OCI-LY1 (cell line): ENCODE results near the gene SSMEM1.

Source experiments
- H2AFZ ChIP-seq: fragments of 200-600 bp; sonication (generic), shearing (Covaris generic); 2 replicates; pipeline ENCODE4 v1.6.0; 2014; ENCODE audit warnings: antibody characterized with exemption, mild to moderate bottlenecking, low read length
- H3F3A ChIP-seq: fragments of 200-600 bp; sonication (generic), shearing (Covaris generic); 2 replicates; pipeline ENCODE4 v1.6.0; 2014; ENCODE audit warnings: mild to moderate bottlenecking, antibody characterized with exemption, low read length, moderate library complexity; ENCODE audit not compliant: insufficient read depth
- H3K27ac ChIP-seq: fragments of 200-600 bp; sonication (generic); 2 replicates; pipeline ENCODE4 v1.5.1; 2014; ENCODE audit warnings: low read length, mixed run types, mild to moderate bottlenecking, low read depth; ENCODE audit not compliant: poor library complexity, severe bottlenecking
- H3K27me3 ChIP-seq: fragments of 200-600 bp; sonication (generic); 2 replicates; pipeline ENCODE4 v1.6.0; 2014; ENCODE audit warnings: antibody characterized with exemption, mild to moderate bottlenecking, low read length, moderate library complexity; ENCODE audit not compliant: insufficient read depth
- H3K36me3 ChIP-seq: fragments of 200-600 bp; sonication (generic); 2 replicates; pipeline ENCODE4 v1.6.1; 2014; ENCODE audit warnings: mild to moderate bottlenecking, antibody characterized with exemption, low read length, moderate library complexity, mixed read lengths; ENCODE audit not compliant: insufficient read depth
- H3K4me1 ChIP-seq: fragments of 200-600 bp; sonication (generic); 2 replicates; pipeline ENCODE4 v1.5.1; 2014; ENCODE audit warnings: mild to moderate bottlenecking, low read length, moderate library complexity; ENCODE audit not compliant: insufficient read depth, severe bottlenecking
- H3K4me2 ChIP-seq: fragments of 200-600 bp; sonication (generic), shearing (Covaris generic); 2 replicates; pipeline ENCODE4 v1.6.1; 2014; ENCODE audit warnings: low read length
- H3K4me3 ChIP-seq: fragments of 200-600 bp; sonication (generic); 2 replicates; pipeline ENCODE4 v1.5.1; 2014; ENCODE audit warnings: low read length, low read depth, mild to moderate bottlenecking, mixed read lengths; ENCODE audit not compliant: poor library complexity, severe bottlenecking
- H3K79me2 ChIP-seq: fragments of 200-600 bp; shearing (Covaris generic); 2 replicates; pipeline ENCODE4 v1.6.1; 2016; ENCODE audit warnings: mixed run types, low read length, mixed read lengths; ENCODE audit not compliant: insufficient read depth
- H3K9ac ChIP-seq: fragments of 200-600 bp; sonication (generic), shearing (Covaris generic); 2 replicates; pipeline ENCODE4 v1.6.1; 2014; ENCODE audit warnings: mild to moderate bottlenecking, low read length, mixed read lengths
- H3K9me2 ChIP-seq: fragments of 200-600 bp; sonication (generic), shearing (Covaris generic); 2 replicates; pipeline ENCODE4 v1.6.1; 2014; ENCODE audit warnings: low read depth, mild to moderate bottlenecking, low read length, mixed read lengths
- H3K9me3 ChIP-seq: fragments of 200-600 bp; shearing (Covaris generic); 2 replicates; pipeline ENCODE4 v1.6.1; 2014; ENCODE audit warnings: low read length, mixed read lengths
- H4K20me1 ChIP-seq: fragments of 200-600 bp; sonication (generic), shearing (Covaris generic); 2 replicates; pipeline ENCODE4 v1.6.0; 2016; ENCODE audit warnings: mild to moderate bottlenecking, low read length; ENCODE audit not compliant: insufficient read depth
- EZH2 ChIP-seq: fragments of 200-600 bp; sonication (generic), shearing (Covaris generic); IDR thresholded peaks from 2 replicates; pipeline ENCODE4 v1.8.0; 2017; ENCODE audit warnings: borderline replicate concordance, mixed run types, mild to moderate bottlenecking, antibody characterized with exemption, low read length, moderate library complexity, mixed read lengths
- TF ChIP-seq, protein P1 (sequence below): fragments of 200-600 bp; sonication (generic), shearing (Covaris generic); IDR thresholded peaks from 2 replicates; pipeline ENCODE4 v1.5.1; 2017; ENCODE audit warnings: mild to moderate bottlenecking, antibody characterized with exemption, low read length, moderate library complexity, mixed read lengths

SSMEM1 gene

DNA sequence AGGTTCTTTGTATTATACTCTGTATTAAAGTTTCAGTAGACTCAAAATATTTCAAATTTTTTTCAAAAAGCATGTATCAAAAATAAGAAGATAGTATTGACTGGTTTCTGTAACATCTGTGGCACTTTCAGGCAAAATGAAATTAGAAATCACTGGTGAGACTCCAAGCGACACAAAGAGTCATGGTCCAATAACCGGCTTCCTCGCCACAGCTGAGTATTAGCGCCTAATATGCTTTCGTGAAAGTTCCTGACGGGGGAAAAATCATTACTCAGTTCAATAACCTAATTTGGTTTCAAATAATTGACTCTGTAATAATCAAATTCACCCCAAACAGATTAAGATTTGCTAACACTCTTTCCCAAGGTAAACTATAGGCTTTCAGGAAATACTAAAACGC lies 15.9 kb upstream of the SSMEM1 start:
- H3K4me2 ChIP-seq, result no peak overlapping the region
- no peak overlapping the region for H3K9ac ChIP-seq
- no peaks in the 10 kb centered on the region for H3K9me2 ChIP-seq
- H3K27ac ChIP-seq, result no peak overlapping the region
- no peaks in the 10 kb centered on the region for H4K20me1 ChIP-seq
- no peak overlapping the region for H3K4me3 ChIP-seq
- H3K79me2 ChIP-seq, result no peaks in the 10 kb centered on the region
- no peaks in the 10 kb centered on the region for H3K9me3 ChIP-seq
- H2AFZ ChIP-seq, result no peak overlapping the region
- TF ChIP-seq, protein P1, sequence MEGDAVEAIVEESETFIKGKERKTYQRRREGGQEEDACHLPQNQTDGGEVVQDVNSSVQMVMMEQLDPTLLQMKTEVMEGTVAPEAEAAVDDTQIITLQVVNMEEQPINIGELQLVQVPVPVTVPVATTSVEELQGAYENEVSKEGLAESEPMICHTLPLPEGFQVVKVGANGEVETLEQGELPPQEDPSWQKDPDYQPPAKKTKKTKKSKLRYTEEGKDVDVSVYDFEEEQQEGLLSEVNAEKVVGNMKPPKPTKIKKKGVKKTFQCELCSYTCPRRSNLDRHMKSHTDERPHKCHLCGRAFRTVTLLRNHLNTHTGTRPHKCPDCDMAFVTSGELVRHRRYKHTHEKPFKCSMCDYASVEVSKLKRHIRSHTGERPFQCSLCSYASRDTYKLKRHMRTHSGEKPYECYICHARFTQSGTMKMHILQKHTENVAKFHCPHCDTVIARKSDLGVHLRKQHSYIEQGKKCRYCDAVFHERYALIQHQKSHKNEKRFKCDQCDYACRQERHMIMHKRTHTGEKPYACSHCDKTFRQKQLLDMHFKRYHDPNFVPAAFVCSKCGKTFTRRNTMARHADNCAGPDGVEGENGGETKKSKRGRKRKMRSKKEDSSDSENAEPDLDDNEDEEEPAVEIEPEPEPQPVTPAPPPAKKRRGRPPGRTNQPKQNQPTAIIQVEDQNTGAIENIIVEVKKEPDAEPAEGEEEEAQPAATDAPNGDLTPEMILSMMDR, result no peak
- TF ChIP-seq EZH2, result no peak
- H3K36me3 ChIP-seq, result peaks cover 87% of the 10 kb centered on the region
- no peaks in the 10 kb centered on the region for H3K27me3 ChIP-seq
- H3F3A ChIP-seq, result no peaks in the 10 kb centered on the region
- H3K4me1 ChIP-seq, result no peaks in the 10 kb centered on the region

DNA sequence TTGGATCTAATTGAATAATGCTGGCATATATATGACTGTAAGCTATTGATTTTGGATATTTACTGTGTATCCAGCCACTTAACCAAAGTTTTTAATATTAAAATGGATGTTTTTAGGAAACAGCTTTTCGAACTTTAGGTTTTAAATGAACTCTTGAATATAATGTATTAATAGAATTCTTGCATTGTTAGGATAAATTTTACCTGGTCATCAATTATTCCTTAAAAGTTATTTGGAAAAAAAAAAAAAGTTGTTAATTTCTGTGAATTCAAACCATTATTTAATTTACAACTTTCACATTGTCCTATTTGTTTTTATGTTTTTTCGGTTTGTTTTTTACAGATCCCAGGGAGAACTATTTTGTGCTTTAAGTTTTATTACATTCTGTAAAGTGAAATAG lies 12.3 kb upstream of the SSMEM1 start:
- TF ChIP-seq, protein P1, result no peak
- TF ChIP-seq EZH2, result no peak
- Histone ChIP-seq H3K9me3 (no peaks in the 10 kb centered on the region), H3K4me3 (no peak overlapping the region), H3K79me2 (0 out of 2 replicates have a peak, but pooled peaks cover 3% of the 10 kb centered on the region), H3K27me3 (no peaks in the 10 kb centered on the region), H3F3A (no peaks in the 10 kb centered on the region), H3K27ac (no peak overlapping the region), H3K4me1 (no peaks in the 10 kb centered on the region), H4K20me1 (no peaks in the 10 kb centered on the region), H3K4me2 (no peak overlapping the region), H3K9me2 (no peaks in the 10 kb centered on the region), H3K9ac (no peak overlapping the region), H3K36me3 (peaks cover 93% of the 10 kb centered on the region), H2AFZ (no peak overlapping the region)

DNA sequence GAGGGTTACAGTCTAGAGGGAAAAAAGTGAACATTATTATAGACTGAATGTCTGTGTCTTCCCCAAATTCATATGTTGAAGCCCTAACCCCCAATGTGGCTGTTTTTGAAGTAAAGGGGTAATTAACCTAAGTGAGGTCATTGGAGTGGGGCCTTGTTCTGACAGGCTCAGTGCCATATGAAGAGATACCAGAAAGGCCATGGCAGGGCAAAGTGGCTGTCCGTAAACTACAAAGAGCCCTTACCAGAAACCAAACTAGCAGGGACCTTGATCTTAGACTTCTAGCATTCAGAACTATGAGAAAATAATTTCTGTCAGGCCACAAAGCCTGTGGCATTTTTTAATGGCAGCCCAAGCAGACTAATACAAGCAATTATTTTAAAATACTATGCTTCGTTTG lies 11.2 kb upstream of the SSMEM1 start:
- H3K4me1 ChIP-seq, result no peaks in the 10 kb centered on the region
- H3K9me2 ChIP-seq, result no peaks in the 10 kb centered on the region
- H3K79me2 ChIP-seq, result 0 out of 2 replicates have a peak, but pooled peaks cover 3% of the 10 kb centered on the region
- H3K9me3 ChIP-seq, result no peaks in the 10 kb centered on the region
- H3K27ac ChIP-seq, result no peak overlapping the region
- TF ChIP-seq, protein P1, result no peak
- TF ChIP-seq EZH2, result no peak
- H3K4me3 ChIP-seq, result no peak overlapping the region
- peaks cover 93% of the 10 kb centered on the region for H3K36me3 ChIP-seq
- H3K4me2 ChIP-seq, result no peak overlapping the region
- H3F3A ChIP-seq, result no peaks in the 10 kb centered on the region
- no peak overlapping the region for H2AFZ ChIP-seq
- no peak overlapping the region for H3K9ac ChIP-seq
- H4K20me1 ChIP-seq, result no peaks in the 10 kb centered on the region
- no peaks in the 10 kb centered on the region for H3K27me3 ChIP-seq
